GM12891 (cell line): ENCODE results near the gene SLC16A11.

ENCODE experiments used
- POLR2A ChIP-seq: IDR thresholded peaks from 2 replicates; pipeline ENCODE4 v1.6.1; 2011; ENCODE audit warnings: low read depth, low read length, control low read depth
- POLR2AphosphoS5 ChIP-seq: IDR thresholded peaks from 2 replicates; pipeline ENCODE4 v1.6.1; 2011; ENCODE audit warnings: low read depth, low read length, control low read depth
- TAF1 ChIP-seq: IDR thresholded peaks from 2 replicates; pipeline ENCODE4 v1.6.1; 2011; ENCODE audit warnings: low read depth, low read length, control low read depth

DNA sequence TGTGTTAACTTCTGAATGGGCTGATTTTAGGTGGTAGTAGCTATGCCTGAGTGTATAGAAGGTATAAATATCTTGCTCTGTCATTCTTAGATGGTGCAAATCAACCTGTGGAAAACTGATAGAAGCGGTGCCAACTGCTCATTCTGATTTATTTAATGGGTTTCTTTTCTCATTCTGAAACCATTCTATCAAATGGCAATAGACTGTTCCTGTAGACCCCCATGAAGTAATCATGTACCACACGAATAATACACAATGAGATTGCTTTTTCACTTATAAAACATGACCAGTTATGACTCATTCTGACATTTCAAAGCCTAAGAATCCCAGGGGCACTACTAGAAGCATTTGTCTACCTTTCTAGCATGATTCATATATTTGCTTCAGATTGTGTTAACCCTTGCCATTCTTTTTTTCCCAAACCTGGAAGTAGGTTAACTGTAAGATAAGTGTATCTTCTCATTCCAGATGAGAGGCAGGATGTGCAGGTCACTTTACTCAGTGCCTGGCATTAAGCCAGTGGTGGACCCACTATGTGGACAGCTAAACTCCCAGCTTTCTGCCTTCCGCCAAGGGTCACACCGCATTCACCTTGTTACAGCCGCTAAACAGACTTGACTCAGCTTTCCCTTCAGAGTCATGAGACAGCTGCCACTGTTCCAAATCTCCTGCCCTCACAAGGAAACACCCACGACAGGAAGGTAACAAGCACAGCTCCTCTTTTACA lies 16.4 kb upstream of the SLC16A11 start:
- TF ChIP-seq POLR2AphosphoS5: no peak
- no peak for TF ChIP-seq TAF1
- TF ChIP-seq POLR2A: no peak
